Loucy (cell line): ENCODE measurements around the gene CHCHD5.

ENCODE experiments used
- H2AFZ ChIP-seq: fragments of 200-600 bp; sonication (generic); 2 replicates; pipeline ENCODE4 v1.6.0; 2016; ENCODE audit warnings: antibody characterized with exemption, mild to moderate bottlenecking, low read length, moderate library complexity
- H3F3A ChIP-seq: fragments of 200-600 bp; 2 replicates; pipeline ENCODE4 v1.6.0; 2016; ENCODE audit warnings: antibody characterized with exemption, low read depth, mild to moderate bottlenecking
- H3K27me3 ChIP-seq: fragments of 200-600 bp; sonication (generic); 2 replicates; pipeline ENCODE4 v1.6.1; 2014; ENCODE audit warnings: low read length, mild to moderate bottlenecking; ENCODE audit not compliant: insufficient read depth, poor library complexity, severe bottlenecking
- H3K36me3 ChIP-seq: fragments of 200-600 bp; sonication (generic); 2 replicates; pipeline ENCODE4 v1.6.1; 2016; ENCODE audit warnings: low read length; ENCODE audit not compliant: insufficient read depth
- H3K4me1 ChIP-seq: fragments of 200-600 bp; sonication (generic); 2 replicates; pipeline ENCODE4 v1.5.1; 2014; ENCODE audit warnings: low read length, mild to moderate bottlenecking; ENCODE audit not compliant: insufficient read depth, poor library complexity, severe bottlenecking
- H3K4me2 ChIP-seq: fragments of 200-600 bp; sonication (generic); 2 replicates; pipeline ENCODE4 v1.6.0; 2014; ENCODE audit warnings: antibody characterized with exemption, low read length, low read depth, mild to moderate bottlenecking; ENCODE audit not compliant: poor library complexity, severe bottlenecking
- H3K4me3 ChIP-seq: fragments of 200-600 bp; sonication (generic); 2 replicates; pipeline ENCODE4 v1.5.1; 2014; ENCODE audit warnings: low read length, mild to moderate bottlenecking, mixed read lengths; ENCODE audit not compliant: poor library complexity, severe bottlenecking
- H3K79me2 ChIP-seq: fragments of 200-600 bp; sonication (generic); 2 replicates; pipeline ENCODE4 v1.6.1; 2014; ENCODE audit warnings: low read length; ENCODE audit not compliant: insufficient read depth
- H3K9ac ChIP-seq: fragments of 200-600 bp; sonication (generic); 2 replicates; pipeline ENCODE4 v1.6.0; 2014; ENCODE audit warnings: mild to moderate bottlenecking, low read depth, low read length, moderate library complexity; ENCODE audit not compliant: poor library complexity, severe bottlenecking
- H3K9me2 ChIP-seq: fragments of 200-600 bp; sonication (generic); replicated peaks from 2 replicates; pipeline ENCODE4 v1.6.1; 2016; ENCODE audit warnings: low read depth, low read length, mixed read lengths
- H3K9me3 ChIP-seq: fragments of 200-600 bp; sonication (generic); 2 replicates; pipeline ENCODE4 v1.6.1; 2014; ENCODE audit warnings: mild to moderate bottlenecking, antibody characterized with exemption, low read length, low read depth; ENCODE audit not compliant: insufficient read depth
- H4K20me1 ChIP-seq: fragments of 200-600 bp; sonication (generic); 2 replicates; pipeline ENCODE4 v1.6.0; 2014; ENCODE audit warnings: antibody characterized with exemption, low read length, mild to moderate bottlenecking; ENCODE audit not compliant: insufficient read depth, poor library complexity, severe bottlenecking
- EZH2phosphoT487 ChIP-seq: fragments of 200-600 bp; IDR thresholded peaks from 2 replicates; pipeline ENCODE4 v1.6.1; 2018; ENCODE audit warnings: antibody characterized with exemption, mild to moderate bottlenecking, moderate library complexity, borderline replicate concordance
- TF ChIP-seq, protein P1 (sequence below): fragments of 200-600 bp; sonication (generic); conservative IDR thresholded peaks from 2 replicates; pipeline ENCODE4 v1.5.1; 2014; ENCODE audit warnings: mild to moderate bottlenecking, antibody characterized with exemption, low read length

CHCHD5 gene

DNA sequence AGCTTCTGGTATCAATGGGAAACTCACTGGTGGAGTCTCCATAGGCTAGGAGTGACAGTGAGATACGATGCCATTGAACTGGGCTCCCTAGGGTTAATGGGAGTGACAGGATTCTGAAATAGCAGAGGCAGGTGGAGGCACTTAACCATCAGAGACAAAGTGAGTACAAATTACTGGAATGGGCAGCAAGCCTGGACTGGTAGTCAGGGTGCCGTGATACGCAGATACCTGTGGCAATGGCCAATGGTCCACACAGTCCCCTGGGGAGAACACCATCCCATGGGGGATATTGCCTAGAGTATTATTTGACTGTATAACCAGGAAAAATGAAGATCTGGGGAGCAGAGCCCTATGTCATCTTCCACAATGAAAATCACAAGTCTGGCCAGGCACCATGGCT, 17.3 kb downstream of the CHCHD5 start:
- Histone ChIP-seq H3K4me3 (no peak overlapping the region), H3K9me3 (no peaks in the 10 kb centered on the region), H3K79me2 (no peaks in the 10 kb centered on the region), H3K27me3 (no peaks in the 10 kb centered on the region), H3K36me3 (no peaks in the 10 kb centered on the region), H3F3A (no peaks in the 10 kb centered on the region), H3K9ac (no peak overlapping the region), H4K20me1 (no peaks in the 10 kb centered on the region), H2AFZ (no peak overlapping the region), H3K4me1 (no peaks in the 10 kb centered on the region), H3K9me2 (no peaks in the 10 kb centered on the region), H3K4me2 (no peak overlapping the region)
- TF ChIP-seq EZH2phosphoT487 = no peak
- TF ChIP-seq, protein P1, sequence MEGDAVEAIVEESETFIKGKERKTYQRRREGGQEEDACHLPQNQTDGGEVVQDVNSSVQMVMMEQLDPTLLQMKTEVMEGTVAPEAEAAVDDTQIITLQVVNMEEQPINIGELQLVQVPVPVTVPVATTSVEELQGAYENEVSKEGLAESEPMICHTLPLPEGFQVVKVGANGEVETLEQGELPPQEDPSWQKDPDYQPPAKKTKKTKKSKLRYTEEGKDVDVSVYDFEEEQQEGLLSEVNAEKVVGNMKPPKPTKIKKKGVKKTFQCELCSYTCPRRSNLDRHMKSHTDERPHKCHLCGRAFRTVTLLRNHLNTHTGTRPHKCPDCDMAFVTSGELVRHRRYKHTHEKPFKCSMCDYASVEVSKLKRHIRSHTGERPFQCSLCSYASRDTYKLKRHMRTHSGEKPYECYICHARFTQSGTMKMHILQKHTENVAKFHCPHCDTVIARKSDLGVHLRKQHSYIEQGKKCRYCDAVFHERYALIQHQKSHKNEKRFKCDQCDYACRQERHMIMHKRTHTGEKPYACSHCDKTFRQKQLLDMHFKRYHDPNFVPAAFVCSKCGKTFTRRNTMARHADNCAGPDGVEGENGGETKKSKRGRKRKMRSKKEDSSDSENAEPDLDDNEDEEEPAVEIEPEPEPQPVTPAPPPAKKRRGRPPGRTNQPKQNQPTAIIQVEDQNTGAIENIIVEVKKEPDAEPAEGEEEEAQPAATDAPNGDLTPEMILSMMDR = no peak

DNA sequence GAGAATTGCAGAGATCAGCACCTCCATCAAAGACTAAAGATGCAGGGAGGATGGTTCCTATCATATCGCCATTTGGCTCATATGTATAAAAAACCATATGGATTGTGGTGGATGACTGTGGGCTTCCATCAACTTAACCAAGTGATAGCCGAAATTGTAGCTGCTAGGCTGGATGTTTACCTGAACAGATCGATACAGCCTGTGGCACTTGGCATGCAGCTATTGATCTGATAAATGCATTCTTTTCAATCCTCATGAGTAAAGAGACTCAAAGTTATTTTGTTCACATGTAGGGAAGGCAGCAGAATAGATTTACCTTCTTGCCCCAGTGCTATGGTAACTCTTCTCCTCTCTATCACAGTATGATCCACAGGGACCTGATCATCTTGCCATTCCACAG, 18.5 kb downstream of the CHCHD5 start:
- no peak overlapping the region for H3K4me3 ChIP-seq
- H3K9me3 ChIP-seq = no peaks in the 10 kb centered on the region
- no peak overlapping the region for H3K9ac ChIP-seq
- H3K79me2 ChIP-seq = no peaks in the 10 kb centered on the region
- no peaks in the 10 kb centered on the region for H3K9me2 ChIP-seq
- TF ChIP-seq, protein P1 = no peak
- TF ChIP-seq EZH2phosphoT487 = no peak
- H3K4me1 ChIP-seq = no peaks in the 10 kb centered on the region
- no peak overlapping the region for H2AFZ ChIP-seq
- H4K20me1 ChIP-seq = no peaks in the 10 kb centered on the region
- H3K4me2 ChIP-seq = no peak overlapping the region
- no peaks in the 10 kb centered on the region for H3K36me3 ChIP-seq
- H3K27me3 ChIP-seq = no peaks in the 10 kb centered on the region
- H3F3A ChIP-seq = no peaks in the 10 kb centered on the region

DNA sequence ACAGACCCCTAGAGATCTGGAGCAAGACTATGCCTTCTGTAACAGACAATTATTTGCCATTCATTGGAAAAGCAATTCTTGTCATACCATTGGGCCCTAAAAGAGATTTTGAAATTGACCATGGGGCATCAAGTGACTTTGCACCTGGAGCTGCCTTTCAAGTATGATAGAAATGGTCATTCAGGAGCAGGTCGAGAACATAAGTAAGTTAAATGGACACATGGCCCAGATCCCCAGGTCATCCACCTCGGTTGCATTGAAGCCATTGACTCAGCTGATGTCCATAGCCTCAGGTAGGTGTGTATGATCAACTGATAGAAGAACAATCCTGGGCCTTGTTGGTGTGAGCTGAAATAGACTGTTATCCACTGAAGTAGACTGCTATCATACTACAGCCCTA, 19.3 kb downstream of the CHCHD5 start:
- Histone ChIP-seq H3K4me1 (no peaks in the 10 kb centered on the region), H3K9me3 (no peaks in the 10 kb centered on the region), H2AFZ (no peak overlapping the region), H3K36me3 (no peaks in the 10 kb centered on the region), H4K20me1 (no peaks in the 10 kb centered on the region), H3F3A (no peaks in the 10 kb centered on the region), H3K79me2 (no peaks in the 10 kb centered on the region), H3K9me2 (no peaks in the 10 kb centered on the region), H3K4me3 (no peak overlapping the region), H3K9ac (no peak overlapping the region), H3K4me2 (no peak overlapping the region), H3K27me3 (no peaks in the 10 kb centered on the region)
- TF ChIP-seq, protein P1 = no peak
- TF ChIP-seq EZH2phosphoT487 = no peak
